Loucy (cell line): ENCODE measurements around the gene NSMCE3.

Experiments used
- EZH2phosphoT487 ChIP-seq: fragments of 200-600 bp; IDR thresholded peaks from 2 replicates; pipeline ENCODE4 v1.6.1; 2018; ENCODE audit warnings: antibody characterized with exemption, mild to moderate bottlenecking, moderate library complexity, borderline replicate concordance
- TF ChIP-seq, protein P1 (sequence below): fragments of 200-600 bp; sonication (generic); conservative IDR thresholded peaks from 2 replicates; pipeline ENCODE4 v1.5.1; 2014; ENCODE audit warnings: mild to moderate bottlenecking, antibody characterized with exemption, low read length

DNA sequence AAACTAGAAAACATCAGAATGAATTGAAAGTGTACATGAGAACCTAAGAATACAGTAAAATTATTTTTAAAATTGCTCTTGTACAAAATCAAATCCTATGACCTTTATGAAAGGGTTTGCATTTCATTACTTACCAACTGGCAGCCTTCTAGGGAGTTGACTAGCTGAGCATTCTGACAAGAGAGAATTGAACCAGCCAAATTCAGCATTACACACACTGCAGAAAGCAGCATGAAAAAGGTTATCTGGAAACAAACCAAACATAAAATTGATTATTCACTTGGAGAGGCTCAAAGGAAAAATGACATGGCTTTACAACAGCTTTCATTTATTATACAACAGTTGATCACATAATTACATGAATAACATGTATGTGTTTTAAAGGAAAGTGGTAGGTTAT, 17.4 kb downstream of the NSMCE3 start:
- TF ChIP-seq, protein P1, sequence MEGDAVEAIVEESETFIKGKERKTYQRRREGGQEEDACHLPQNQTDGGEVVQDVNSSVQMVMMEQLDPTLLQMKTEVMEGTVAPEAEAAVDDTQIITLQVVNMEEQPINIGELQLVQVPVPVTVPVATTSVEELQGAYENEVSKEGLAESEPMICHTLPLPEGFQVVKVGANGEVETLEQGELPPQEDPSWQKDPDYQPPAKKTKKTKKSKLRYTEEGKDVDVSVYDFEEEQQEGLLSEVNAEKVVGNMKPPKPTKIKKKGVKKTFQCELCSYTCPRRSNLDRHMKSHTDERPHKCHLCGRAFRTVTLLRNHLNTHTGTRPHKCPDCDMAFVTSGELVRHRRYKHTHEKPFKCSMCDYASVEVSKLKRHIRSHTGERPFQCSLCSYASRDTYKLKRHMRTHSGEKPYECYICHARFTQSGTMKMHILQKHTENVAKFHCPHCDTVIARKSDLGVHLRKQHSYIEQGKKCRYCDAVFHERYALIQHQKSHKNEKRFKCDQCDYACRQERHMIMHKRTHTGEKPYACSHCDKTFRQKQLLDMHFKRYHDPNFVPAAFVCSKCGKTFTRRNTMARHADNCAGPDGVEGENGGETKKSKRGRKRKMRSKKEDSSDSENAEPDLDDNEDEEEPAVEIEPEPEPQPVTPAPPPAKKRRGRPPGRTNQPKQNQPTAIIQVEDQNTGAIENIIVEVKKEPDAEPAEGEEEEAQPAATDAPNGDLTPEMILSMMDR = no peak
- TF ChIP-seq EZH2phosphoT487 = no peak
